Stimulated activated CD8-positive, alpha-beta memory T cell treated with anti-CD3 and anti-CD28 coated beads, Interleukin-7, amount 100 ng/mL, for 48 hours (primary cell): ENCODE results near the gene REX1BD.
A peak's percentile ranks its signal among the peaks of the same experiment; 100 is the strongest.
"Not testable (repeated sequence)": the region's sequence is repeated elsewhere in the genome, so short reads cannot be mapped to it uniquely, and the experiment has no call there.

ENCODE experiments used
- DNase-seq, 2 donors: peaks; one replicate each; pipeline ENCODE4 v3.0.0-alpha.2; 2020; ENCODE audit warnings: low read depth in 1 of 2; ENCODE audit errors: extremely low read depth in 1 of 2

Gene REX1BD

GRCh38 chr19:18588611-18589379 is at the start of gene REX1BD:
REX1BD (plus strand) TSS chr19:18588798; CDS start chr19:18588802, 4 bp downstream.
- peak; percentile 76 to 79 for DNase-seq

DNA sequence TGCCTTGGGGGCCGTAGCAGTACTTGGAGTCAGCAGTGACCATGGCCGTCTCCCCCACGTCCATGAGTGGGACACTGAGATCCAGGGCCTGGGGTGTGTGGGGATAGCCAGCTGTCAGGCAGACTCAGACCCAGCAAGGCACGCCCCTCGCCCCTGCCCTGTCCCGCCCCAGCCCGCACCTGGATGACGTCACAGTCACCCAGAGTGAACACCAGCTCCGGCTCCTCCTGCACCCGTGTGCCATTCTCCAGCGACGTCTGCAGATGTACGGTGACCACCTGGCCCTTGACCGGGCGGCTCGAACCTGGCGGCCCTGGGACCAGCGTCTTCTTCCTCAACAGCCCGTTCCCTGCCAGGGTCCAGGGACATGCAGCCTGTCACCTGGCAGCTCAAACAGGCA is 49.2 kb upstream of the REX1BD start:
- no peak for DNase-seq

- not testable (repeated sequence) for DNase-seq
Measured at GRCh38 chr19:18540200-18540599, 48.4 kb upstream of the REX1BD start.

GRCh38 chr19:18541258-18541991 is 47.2 kb upstream of the REX1BD start:
- DNase-seq, result peak in 1 of 2 donors; percentile 29

DNA sequence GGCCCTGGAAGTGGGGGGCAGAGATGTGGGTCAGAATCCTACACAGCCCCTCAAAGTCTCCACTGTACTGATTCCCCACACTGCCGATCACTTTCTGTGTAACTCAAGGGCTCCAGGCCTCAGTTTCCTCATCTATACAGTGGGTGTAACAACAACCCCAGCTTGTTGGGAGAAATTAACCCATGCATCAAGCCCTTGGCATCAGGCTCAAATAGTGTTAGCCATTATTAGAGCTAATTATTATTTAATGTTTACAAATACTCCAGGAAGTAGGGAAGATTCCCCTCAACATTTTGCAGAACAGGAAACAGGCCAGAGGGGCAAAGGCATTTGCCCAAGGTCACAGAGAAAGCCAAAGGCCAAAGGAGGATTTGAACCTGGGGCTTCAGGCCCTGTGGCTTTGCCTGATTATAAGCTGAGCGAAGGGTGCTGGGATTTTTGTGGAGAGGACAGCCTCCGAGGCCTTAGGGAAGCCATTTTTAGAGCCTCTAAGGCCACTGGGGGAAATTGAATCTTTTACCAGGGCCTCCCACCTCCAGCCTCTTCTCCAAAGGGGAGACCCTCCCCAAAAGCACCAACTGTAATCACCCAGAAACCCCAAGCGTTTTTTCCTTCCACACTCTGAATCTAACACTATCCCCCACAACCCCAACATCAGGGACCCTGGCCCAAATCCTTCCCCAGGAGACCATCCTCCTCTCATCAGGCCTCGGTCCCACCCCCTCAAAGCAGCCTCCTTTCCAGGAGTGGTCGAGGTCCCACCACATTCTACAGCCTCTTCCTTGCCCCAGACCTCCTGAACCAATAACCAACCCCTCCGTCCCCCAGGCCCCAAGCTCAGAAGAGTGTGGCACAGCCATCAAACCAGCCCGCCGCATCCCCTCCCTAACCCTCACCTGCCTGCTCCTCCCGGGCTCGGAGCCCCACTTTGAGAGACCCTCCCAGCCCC is 46.3 kb upstream of the REX1BD start:
- no peak for DNase-seq

DNA sequence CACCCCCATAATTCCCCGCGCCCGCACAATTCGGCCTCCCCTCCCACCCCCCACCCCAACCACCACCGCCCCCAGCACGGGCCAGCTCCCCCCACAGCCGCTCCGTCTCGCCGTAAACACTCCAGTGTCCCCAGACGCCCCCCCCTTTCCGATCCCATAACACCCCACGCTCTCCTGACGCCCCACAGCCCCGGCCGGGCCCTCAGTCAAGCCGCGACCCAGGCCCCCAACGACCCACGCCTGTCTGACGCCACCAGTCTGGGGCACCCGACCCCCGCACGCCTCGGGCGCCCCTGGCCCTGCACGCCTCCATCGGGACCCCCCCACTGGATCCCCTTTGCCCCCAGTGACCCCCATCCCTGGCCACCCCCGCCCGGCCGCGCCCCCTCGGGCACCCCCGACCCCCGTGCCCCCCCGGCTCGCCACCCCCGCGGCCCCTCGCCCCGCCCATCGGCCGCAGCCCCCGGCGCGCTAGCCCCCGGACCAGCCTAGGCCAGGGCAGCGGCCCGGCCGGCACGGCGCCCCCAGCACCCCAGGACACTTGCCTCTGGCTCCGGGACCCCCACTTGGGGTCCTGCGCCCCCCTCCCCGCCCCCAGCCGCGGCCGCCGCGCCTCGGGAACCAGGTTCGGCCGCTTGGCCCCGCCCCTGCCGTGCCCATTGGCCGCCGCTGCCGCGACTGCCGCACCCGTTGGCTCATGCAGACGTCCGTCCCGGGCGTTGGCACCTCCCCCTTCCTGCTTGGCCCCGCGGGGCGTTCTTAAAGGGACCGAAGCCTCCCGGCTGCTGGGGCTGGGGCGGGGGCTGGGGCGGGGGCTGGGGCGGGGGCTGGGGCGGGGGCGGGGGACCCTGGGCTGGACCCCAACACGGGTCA is 45.4 kb upstream of the REX1BD start, which contains the start of gene FKBP8:
TSS of gene FKBP8 (minus strand) at position 633 of the 873 bp plus-strand sequence. CDS start 1,603 bp downstream, outside the sequence.
- peak; percentile 86 to 93 for DNase-seq

- peak in 1 of 2 donors; percentile 72 for DNase-seq
Measured at GRCh38 chr19:18543814-18544475, 44.7 kb upstream of the REX1BD start.

DNA sequence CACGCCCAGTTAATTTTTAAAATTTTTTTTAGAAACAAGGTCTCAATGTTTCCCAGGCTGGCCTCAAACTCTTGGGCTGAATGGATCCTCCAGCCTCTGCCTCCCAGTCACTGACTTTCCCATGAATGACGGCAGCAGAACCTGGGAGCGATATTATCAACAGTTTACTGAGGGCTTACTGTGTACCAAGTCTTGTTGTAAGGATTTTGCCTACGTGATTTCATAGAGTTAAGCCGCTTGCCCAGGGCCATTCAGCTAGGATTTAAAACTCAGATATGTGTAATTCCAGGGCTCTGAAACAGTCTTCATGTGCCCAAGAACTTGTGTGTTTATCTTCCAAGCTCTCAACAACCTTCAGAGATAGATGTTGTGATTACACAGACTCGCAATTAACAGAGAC is 37.0 kb upstream of the REX1BD start:
- DNase-seq, result no peak

DNA sequence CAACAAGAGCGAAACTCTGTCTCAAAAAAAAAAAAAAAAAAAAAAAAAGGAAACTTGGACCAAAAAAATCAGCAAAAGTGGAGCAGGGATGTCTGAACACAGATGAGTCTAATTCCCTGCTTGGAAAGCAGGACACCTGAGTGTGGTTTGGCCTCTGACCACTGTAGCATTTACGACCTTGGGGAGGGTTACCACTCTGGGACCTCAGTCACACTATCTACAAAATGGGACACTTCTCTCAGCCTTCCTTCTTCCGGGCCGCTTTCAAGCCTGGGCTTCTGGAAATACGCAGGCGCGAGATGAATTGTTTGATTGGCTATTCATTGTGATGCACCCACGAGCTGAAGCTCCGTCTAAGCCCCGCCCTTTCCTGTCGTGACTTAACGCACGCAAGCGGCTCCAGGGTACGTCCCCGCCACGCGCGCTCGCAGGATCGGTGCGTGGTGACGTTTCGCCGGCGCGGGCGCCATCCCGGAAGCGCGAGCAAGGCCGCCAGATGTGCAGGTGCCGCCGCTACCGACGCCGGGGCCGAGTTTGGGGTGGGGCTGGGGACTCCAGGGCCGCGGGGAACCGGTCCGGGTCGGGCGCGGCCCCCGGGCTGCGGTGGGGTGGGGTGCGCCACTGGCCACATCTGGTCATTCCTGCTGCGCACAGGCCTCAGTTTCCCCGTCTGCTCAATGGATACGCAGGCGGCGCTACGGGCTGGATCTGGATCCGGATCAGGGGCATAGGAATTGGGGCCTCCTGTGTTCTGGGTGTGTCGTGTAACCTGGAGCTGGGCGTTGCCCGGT is 31.0 kb upstream of the REX1BD start, which contains the start of gene KXD1:
TSS of gene KXD1 (plus strand) at position 460 of the 791 bp plus-strand sequence. CDS start 4,187 bp downstream, outside the sequence.
- peak; percentile 95 to 99 for DNase-seq

DNA sequence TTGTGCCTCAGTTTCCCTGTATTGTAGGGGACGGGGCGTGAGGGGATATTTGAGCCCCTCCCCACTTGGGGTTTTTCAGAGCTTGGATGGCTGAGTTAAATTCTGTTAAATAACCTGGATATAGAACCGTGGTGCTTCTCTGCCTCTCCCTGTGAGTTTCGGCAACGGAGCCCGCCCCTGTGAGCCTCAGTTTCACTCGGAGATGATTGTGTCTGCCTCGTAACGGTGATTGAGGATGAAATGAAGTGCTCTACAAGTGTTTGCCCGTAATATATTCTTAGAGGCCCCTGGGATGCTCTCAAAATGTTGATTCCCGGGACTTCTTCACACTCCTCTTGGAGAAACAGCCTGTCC is 30.4 kb upstream of the REX1BD start:
- DNase-seq, result no peak

DNA sequence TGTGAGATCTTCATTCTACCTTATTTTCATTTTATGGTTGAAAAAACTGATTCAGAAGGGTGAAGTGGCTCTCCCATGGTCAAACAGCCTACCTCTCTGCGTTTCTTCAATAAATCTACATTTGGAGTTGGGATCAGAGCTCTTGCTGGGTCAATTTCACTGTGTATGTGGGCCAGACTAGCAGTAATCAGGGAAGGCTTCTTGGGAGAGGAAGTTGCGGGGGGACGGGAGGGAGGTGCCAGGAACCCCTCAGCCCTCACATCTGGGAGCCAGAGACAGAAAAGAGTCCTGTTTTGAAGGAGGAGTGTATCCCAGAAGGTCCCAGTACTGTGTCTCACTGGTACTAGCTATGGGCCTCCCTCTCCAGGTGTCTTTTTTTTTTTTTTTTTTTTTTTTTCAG is 30.0 kb upstream of the REX1BD start:
- no peak for DNase-seq

DNA sequence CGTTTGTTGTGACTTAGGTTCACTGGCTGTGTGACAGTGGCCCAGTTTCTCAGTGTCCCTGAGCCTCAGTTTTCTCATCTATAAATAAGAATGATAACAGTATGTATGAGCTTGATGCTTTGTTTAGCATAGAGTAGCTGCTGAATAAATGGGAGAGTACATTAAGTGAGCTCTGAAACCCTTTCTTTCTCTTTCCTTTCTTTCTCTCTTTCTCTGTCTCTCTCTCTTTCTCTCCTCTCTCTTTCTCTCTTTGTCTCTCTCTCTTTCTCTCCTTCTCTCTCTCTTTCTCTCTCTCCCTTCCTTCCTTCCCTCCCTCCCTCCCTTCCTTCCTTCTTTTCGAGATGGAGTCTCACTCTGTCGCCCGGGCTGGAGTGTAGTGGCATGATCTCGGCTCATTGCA is 28.9 kb upstream of the REX1BD start:
- no peak for DNase-seq

DNA sequence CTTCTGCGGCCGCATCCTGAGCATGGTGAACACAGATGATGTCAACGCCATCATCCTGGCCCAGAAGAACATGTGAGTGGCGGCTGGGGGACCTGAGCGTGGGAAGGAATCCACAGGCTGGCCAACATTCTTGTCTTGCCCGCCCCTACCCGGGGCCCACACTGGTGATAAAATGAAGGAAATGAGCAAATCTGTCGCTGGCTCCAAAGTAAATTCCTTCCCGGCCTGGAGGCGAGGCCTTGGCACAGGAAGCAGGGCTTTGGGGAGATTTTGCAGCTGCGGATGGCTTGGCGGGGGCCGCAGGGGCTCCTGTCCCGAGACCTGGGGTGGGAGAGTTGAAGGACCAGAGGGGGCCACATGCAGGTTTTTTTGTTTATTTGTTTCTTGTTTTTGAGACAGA is 26.5 kb upstream of the REX1BD start:
- no peak for DNase-seq

DNA sequence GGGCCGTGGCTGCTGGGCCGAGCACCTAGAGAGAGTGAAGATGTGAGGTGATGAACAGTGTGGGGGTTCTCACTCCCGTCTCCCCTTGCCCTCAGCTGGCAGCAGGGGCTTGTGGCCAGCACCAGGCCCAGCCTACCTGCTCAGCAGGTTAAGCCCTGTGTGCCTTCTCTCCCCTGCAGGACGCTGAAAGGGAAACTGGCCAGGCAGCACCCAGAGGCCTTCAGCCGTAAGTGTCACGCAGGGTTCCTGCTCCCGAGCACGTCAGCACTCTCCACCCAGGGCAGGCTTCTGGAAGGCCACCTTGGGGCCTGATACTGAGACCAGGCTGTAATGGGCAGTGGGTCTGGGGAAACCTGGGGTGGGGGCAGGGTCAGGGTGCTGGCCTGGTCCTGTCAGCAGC is 21.6 kb upstream of the REX1BD start:
- DNase-seq, result no peak

DNA sequence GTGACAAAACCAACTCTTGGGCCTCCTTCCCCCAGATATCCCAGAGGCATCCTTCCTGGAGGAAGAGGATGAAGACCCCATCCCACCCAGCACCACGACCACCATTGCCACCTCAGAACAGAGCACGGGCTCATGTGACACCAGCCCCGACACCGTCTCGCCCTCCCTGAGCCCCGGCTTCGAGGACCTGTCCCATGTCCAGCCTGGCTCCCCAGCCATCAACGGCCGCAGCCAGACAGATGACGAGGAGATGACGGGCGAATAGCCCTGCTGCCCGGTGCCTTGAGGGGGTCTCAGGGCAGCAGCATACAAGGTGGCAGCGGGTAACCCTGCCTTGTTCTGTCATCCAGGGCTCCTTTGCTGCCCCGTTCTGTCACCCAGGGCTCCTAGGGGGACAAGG is 20.2 kb upstream of the REX1BD start:
- no peak for DNase-seq

GRCh38 chr19:18571564-18572344 is 16.8 kb upstream of the REX1BD start, which contains the start of gene UBA52:
UBA52 (plus strand) TSS chr19:18571857; CDS start chr19:18573301, 1,444 bp downstream.
- peak; percentile 97 to 99 for DNase-seq

DNA sequence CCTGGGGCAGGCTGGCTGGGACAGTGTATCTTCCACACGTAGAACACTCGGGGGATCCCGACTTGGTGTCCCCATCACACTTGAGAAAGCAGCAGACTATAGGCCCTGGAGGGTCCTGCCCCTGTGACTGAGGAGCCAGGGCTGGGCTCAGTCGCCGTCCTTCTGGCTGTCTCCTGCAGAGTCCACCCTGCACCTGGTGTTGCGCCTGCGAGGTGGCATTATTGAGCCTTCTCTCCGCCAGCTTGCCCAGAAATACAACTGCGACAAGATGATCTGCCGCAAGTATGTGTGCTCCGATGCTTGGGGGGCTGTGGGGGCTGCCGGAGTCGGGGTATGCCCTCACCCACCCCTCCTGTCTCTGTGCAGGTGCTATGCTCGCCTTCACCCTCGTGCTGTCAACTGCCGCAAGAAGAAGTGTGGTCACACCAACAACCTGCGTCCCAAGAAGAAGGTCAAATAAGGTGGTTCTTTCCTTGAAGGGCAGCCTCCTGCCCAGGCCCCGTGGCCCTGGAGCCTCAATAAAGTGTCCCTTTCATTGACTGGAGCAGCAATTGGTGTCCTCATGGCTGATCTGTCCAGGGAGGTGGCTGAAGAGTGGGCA is 13.8 kb upstream of the REX1BD start:
- no peak for DNase-seq
